ENCODE measurements around the gene ZNF576.

Gene ZNF576

GRCh38 chr19:43561139-43561970 is 35.0 kb upstream of the ZNF576 start:
- Histone ChIP-seq H3K27me3 (ENCODE audit: control insufficient read depth, insufficient read depth, low read length) (no peaks in the 10 kb centered on the region), H3K9ac (ENCODE audit: low read depth, low read length) (no peak overlapping the region), H3K4me1 (ENCODE audit: control insufficient read depth, insufficient read depth, low read length) (no peaks in the 10 kb centered on the region), H3K9me3 (ENCODE audit: control insufficient read depth, insufficient read depth, low read length) (no peaks in the 10 kb centered on the region), H3K27ac (ENCODE audit: low read depth, low read length) (no peak overlapping the region), H3K36me3 (ENCODE audit: control insufficient read depth, insufficient read depth, low read length) (peaks cover 26% of the 10 kb centered on the region), H3K4me3 (ENCODE audit: low read depth, low read length) (no peak overlapping the region)

GRCh38 chr19:43562226-43562697 is 34.1 kb upstream of the ZNF576 start:
- no peak overlapping the region for H3K9ac ChIP-seq (ENCODE audit: low read depth, low read length)
- H3K9me3 ChIP-seq (ENCODE audit: control insufficient read depth, insufficient read depth, low read length) = no peaks in the 10 kb centered on the region
- no peak overlapping the region for H3K4me3 ChIP-seq (ENCODE audit: low read depth, low read length)
- no peaks in the 10 kb centered on the region for H3K4me1 ChIP-seq (ENCODE audit: control insufficient read depth, insufficient read depth, low read length)
- H3K27me3 ChIP-seq (ENCODE audit: control insufficient read depth, insufficient read depth, low read length) = no peaks in the 10 kb centered on the region
- peaks cover 25% of the 10 kb centered on the region for H3K36me3 ChIP-seq (ENCODE audit: control insufficient read depth, insufficient read depth, low read length)
- no peak overlapping the region for H3K27ac ChIP-seq (ENCODE audit: low read depth, low read length)

GRCh38 chr19:43562698-43563241 is 33.6 kb upstream of the ZNF576 start:
- Histone ChIP-seq H3K9ac (ENCODE audit: low read depth, low read length) (no peak overlapping the region), H3K27me3 (ENCODE audit: control insufficient read depth, insufficient read depth, low read length) (no peaks in the 10 kb centered on the region), H3K36me3 (ENCODE audit: control insufficient read depth, insufficient read depth, low read length) (peaks cover 20% of the 10 kb centered on the region), H3K4me3 (ENCODE audit: low read depth, low read length) (no peak overlapping the region), H3K9me3 (ENCODE audit: control insufficient read depth, insufficient read depth, low read length) (no peaks in the 10 kb centered on the region), H3K4me1 (ENCODE audit: control insufficient read depth, insufficient read depth, low read length) (no peaks in the 10 kb centered on the region), H3K27ac (ENCODE audit: low read depth, low read length) (no peak overlapping the region)

- Histone ChIP-seq H3K4me1 (ENCODE audit: control insufficient read depth, insufficient read depth, low read length) (no peaks in the 10 kb centered on the region), H3K27ac (ENCODE audit: low read depth, low read length) (no peak overlapping the region), H3K9me3 (ENCODE audit: control insufficient read depth, insufficient read depth, low read length) (no peaks in the 10 kb centered on the region), H3K36me3 (ENCODE audit: control insufficient read depth, insufficient read depth, low read length) (peaks cover 16% of the 10 kb centered on the region; the same call in 1 of the 2 replicates), H3K9ac (ENCODE audit: low read depth, low read length) (no peak overlapping the region), H3K4me3 (ENCODE audit: low read depth, low read length) (no peak overlapping the region), H3K27me3 (ENCODE audit: control insufficient read depth, insufficient read depth, low read length) (no peaks in the 10 kb centered on the region)
Measured at GRCh38 chr19:43563816-43564457, 32.5 kb upstream of the ZNF576 start.

GRCh38 chr19:43564800-43565199 is 31.6 kb upstream of the ZNF576 start:
- Histone ChIP-seq H3K9me3 (ENCODE audit: control insufficient read depth, insufficient read depth, low read length) (no peaks in the 10 kb centered on the region), H3K4me3 (ENCODE audit: low read depth, low read length) (no peak overlapping the region), H3K36me3 (ENCODE audit: control insufficient read depth, insufficient read depth, low read length) (peaks cover 14% of the 10 kb centered on the region; the same call in 1 of the 2 replicates), H3K27ac (ENCODE audit: low read depth, low read length) (no peak overlapping the region), H3K9ac (ENCODE audit: low read depth, low read length) (no peak overlapping the region), H3K27me3 (ENCODE audit: control insufficient read depth, insufficient read depth, low read length) (no peaks in the 10 kb centered on the region), H3K4me1 (ENCODE audit: control insufficient read depth, insufficient read depth, low read length) (no peaks in the 10 kb centered on the region)

GRCh38 chr19:43569657-43570056 is 26.7 kb upstream of the ZNF576 start:
- Histone ChIP-seq H3K27ac (ENCODE audit: low read depth, low read length) (no peak overlapping the region), H3K9me3 (ENCODE audit: control insufficient read depth, insufficient read depth, low read length) (no peaks in the 10 kb centered on the region), H3K4me3 (ENCODE audit: low read depth, low read length) (no peak overlapping the region), H3K4me1 (ENCODE audit: control insufficient read depth, insufficient read depth, low read length) (peaks cover 2% of the 10 kb centered on the region; the same call in 1 of the 2 replicates), H3K9ac (ENCODE audit: low read depth, low read length) (no peak overlapping the region), H3K27me3 (ENCODE audit: control insufficient read depth, insufficient read depth, low read length) (no peaks in the 10 kb centered on the region), H3K36me3 (ENCODE audit: control insufficient read depth, insufficient read depth, low read length) (peaks cover 10% of the 10 kb centered on the region)

- H3K4me1 ChIP-seq (ENCODE audit: control insufficient read depth, insufficient read depth, low read length) = peaks cover 6% of the 10 kb centered on the region; the same call in 1 of the 2 replicates
- H3K9ac ChIP-seq (ENCODE audit: low read depth, low read length) = no peak overlapping the region
- no peak overlapping the region for H3K27ac ChIP-seq (ENCODE audit: low read depth, low read length)
- no peaks in the 10 kb centered on the region for H3K27me3 ChIP-seq (ENCODE audit: control insufficient read depth, insufficient read depth, low read length)
- peaks cover 10% of the 10 kb centered on the region for H3K36me3 ChIP-seq (ENCODE audit: control insufficient read depth, insufficient read depth, low read length)
- H3K9me3 ChIP-seq (ENCODE audit: control insufficient read depth, insufficient read depth, low read length) = no peaks in the 10 kb centered on the region
- H3K4me3 ChIP-seq (ENCODE audit: low read depth, low read length) = no peak overlapping the region
Measured at GRCh38 chr19:43570174-43570791, 26.1 kb upstream of the ZNF576 start.

- peaks cover 11% of the 10 kb centered on the region; the same call in 1 of the 2 replicates for H3K4me1 ChIP-seq (ENCODE audit: control insufficient read depth, insufficient read depth, low read length)
- H3K9ac ChIP-seq (ENCODE audit: low read depth, low read length) = no peak overlapping the region
- H3K27me3 ChIP-seq (ENCODE audit: control insufficient read depth, insufficient read depth, low read length) = no peaks in the 10 kb centered on the region
- H3K4me3 ChIP-seq (ENCODE audit: low read depth, low read length) = no peak overlapping the region
- H3K27ac ChIP-seq (ENCODE audit: low read depth, low read length) = no peak overlapping the region
- H3K9me3 ChIP-seq (ENCODE audit: control insufficient read depth, insufficient read depth, low read length) = no peaks in the 10 kb centered on the region
- H3K36me3 ChIP-seq (ENCODE audit: control insufficient read depth, insufficient read depth, low read length) = peaks cover 10% of the 10 kb centered on the region
Measured at GRCh38 chr19:43572171-43572588, 24.2 kb upstream of the ZNF576 start.

- peak overlapping the region; percentile 82 for H3K4me3 ChIP-seq (ENCODE audit: low read depth, low read length)
- H3K27me3 ChIP-seq (ENCODE audit: control insufficient read depth, insufficient read depth, low read length) = no peaks in the 10 kb centered on the region
- peaks cover 11% of the 10 kb centered on the region; the same call in 1 of the 2 replicates for H3K4me1 ChIP-seq (ENCODE audit: control insufficient read depth, insufficient read depth, low read length)
- H3K9me3 ChIP-seq (ENCODE audit: control insufficient read depth, insufficient read depth, low read length) = no peaks in the 10 kb centered on the region
- peak overlapping the region; percentile 43 for H3K27ac ChIP-seq (ENCODE audit: low read depth, low read length)
- peaks cover 10% of the 10 kb centered on the region for H3K36me3 ChIP-seq (ENCODE audit: control insufficient read depth, insufficient read depth, low read length)
- H3K9ac ChIP-seq (ENCODE audit: low read depth, low read length) = peak overlapping the region; percentile 62
Measured at GRCh38 chr19:43574424-43575155, 21.8 kb upstream of the ZNF576 start.
